ENCODE data around the gene C19orf18.

C19orf18 gene

GRCh38 chr19:57947088-57947418 lies 27.3 kb downstream of the C19orf18 start:
- DNase-seq: no peak

DNA sequence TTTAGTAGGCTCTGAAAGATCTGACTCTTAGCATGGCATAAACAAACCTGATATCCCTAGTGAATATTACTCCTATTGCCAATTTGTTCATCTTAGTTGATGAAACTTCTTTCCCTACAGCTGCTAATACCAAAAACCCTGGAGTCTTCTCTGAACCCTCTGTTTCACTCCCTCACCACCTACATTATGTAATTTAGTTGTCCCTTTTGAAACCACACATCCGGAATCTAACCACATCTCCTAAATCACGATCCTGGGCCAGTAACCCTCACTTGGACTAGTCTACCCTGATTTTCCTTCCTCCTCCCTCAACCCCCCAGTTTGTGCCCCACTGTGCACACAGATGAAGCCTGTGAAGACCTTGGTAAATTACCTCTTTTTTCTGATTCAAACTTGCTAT lies 28.0 kb downstream of the C19orf18 start:
- peak; percentile 26 for DNase-seq

GRCh38 chr19:57941593-57941992 lies 32.7 kb downstream of the C19orf18 start:
- no peak for DNase-seq

GRCh38 chr19:57935731-57936130 lies 38.6 kb downstream of the C19orf18 start:
- no peak for DNase-seq

DNA sequence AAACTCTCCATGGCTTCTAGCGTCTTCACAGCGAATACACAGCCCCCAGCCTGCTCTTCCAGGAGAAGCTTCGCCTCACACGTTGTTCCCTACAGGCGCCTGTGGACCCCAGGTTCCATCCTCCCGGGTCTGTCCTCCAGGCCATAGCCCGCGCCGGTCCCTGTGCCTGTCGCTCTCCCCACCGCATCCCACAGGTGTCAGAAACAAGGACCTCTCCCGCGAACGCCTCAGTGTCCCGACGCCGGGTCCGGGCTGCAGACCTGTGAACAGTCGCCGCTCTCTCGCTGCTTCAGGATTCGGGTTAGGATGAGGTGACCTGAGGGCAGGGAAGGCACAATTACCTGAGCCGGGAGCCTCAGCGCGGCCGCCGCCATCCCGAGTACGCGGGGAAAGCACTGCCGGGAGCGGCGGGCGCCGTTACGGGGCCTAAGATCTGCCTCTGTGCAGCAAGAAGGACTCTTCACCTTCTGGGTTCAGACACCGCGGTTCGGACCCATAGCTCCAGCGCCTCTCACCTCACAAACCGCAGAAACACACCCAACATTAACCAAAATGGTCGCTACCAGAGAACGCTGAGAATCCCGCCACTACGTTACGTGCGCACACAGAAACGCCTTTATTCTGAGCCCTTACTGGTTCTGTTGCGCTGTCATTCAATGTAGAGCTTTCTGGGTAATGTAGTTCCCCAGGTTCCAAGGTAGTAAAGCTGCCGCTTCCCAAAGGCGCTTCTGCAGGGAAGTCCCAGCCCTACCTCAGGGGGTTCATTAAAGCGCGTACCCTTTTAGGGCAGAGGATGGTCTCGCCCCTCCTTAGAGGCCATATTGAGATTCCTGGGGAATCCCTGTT lies 39.3 kb downstream of the C19orf18 start, which contains the start of gene ZNF418:
Gene ZNF418 (minus strand): TSS at position 583 of the 846 bp plus-strand sequence. CDS start 1,580 bp downstream, outside the sequence.
- no peak for DNase-seq

GRCh38 chr19:57927587-57927986 lies 46.7 kb downstream of the C19orf18 start:
- DNase-seq: no peak

- DNase-seq: peak; percentile 99
Observed at GRCh38 chr19:57916168-57916995, 58.0 kb downstream of the C19orf18 start, which contains the start of gene ZNF417. Gene ZNF417, minus strand, starts transcription at chr19:57916592. Its CDS starts 181 bp downstream, at chr19:57916411.

DNA sequence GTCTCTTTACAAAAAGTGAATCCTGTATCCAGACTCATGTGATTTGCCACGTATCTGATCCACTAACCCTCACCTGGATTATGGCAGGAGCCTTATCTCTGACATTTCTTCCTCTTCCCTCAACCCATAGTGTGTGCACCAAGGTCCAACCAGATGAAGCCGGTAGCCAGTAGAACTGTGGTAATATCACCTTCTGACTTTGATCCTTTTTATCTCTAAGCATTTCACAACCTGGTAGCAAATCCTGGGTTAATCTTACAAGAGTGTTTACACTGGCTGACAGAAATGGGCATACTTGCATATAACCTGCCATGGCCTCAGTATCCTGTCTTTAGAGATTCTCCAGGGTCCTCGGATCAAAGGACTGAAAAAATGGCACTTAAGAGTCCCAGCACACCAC lies 59.8 kb downstream of the C19orf18 start:
- DNase-seq: no peak
